H9 (cell line): Measurements from ENCODE around the gene EGFR. TPM values are rescaled to one million over a fixed set of nuclear protein-coding genes. Genes with fewer than 3 reads are reported as not detected.

Source experiments
- DNase-seq: peaks from one replicate; pipeline ENCODE4 v3.0.0-alpha.2; 2017
- H2AFZ ChIP-seq: one replicate; pipeline ENCODE4 v1.6.1; 2013; ENCODE audit warnings: mild to moderate bottlenecking, low read length, control low read depth, moderate library complexity
- H2AK5ac ChIP-seq: 2 replicates; pipeline ENCODE4 v1.6.1; 2013; ENCODE audit warnings: low read length, control low read depth, mixed read lengths; ENCODE audit not compliant: insufficient read length
- H2BK120ac ChIP-seq: one replicate; pipeline ENCODE4 v1.6.1; 2013; ENCODE audit warnings: low read depth, mild to moderate bottlenecking, low read length, control low read depth, inconsistent platforms; ENCODE audit not compliant: poor library complexity, severe bottlenecking
- H2BK12ac ChIP-seq: 2 replicates; pipeline ENCODE4 v1.6.1; 2013; ENCODE audit warnings: low read length, control low read depth, mixed read lengths, low read depth; ENCODE audit not compliant: insufficient read length
- H2BK15ac ChIP-seq: 2 replicates; pipeline ENCODE4 v1.6.1; 2013; ENCODE audit warnings: low read depth, low read length, control low read depth
- H2BK20ac ChIP-seq: one replicate; pipeline ENCODE4 v1.6.1; 2013; ENCODE audit warnings: low read depth, mild to moderate bottlenecking, low read length, control low read depth, inconsistent platforms; ENCODE audit not compliant: poor library complexity, severe bottlenecking
- H2BK5ac ChIP-seq: 2 replicates; pipeline ENCODE4 v1.6.1; 2013; ENCODE audit warnings: low read length, control low read depth, mixed read lengths; ENCODE audit not compliant: insufficient read length
- H3K14ac ChIP-seq: 2 replicates; pipeline ENCODE4 v1.6.1; 2013; ENCODE audit warnings: low read length, control low read depth; ENCODE audit not compliant: insufficient read depth
- H3K18ac ChIP-seq: 2 replicates; pipeline ENCODE4 v1.6.1; 2013; ENCODE audit warnings: low read depth, mild to moderate bottlenecking, mixed read lengths, low read length, control low read depth; ENCODE audit not compliant: insufficient read length
- H3K23ac ChIP-seq: 2 replicates; pipeline ENCODE4 v1.6.1; 2013; ENCODE audit warnings: low read length, control low read depth, mixed read lengths, low read depth; ENCODE audit not compliant: insufficient read length
- H3K23me2 ChIP-seq: 2 replicates; pipeline ENCODE4 v1.6.1; 2013; ENCODE audit warnings: low read depth, mild to moderate bottlenecking, mixed read lengths, low read length, control low read depth; ENCODE audit not compliant: insufficient read length, poor library complexity, severe bottlenecking
- H3K27ac ChIP-seq: 2 replicates; pipeline ENCODE4 v1.5.1; 2013; ENCODE audit warnings: low read length, control low read depth, mixed read lengths, low read depth; ENCODE audit not compliant: insufficient read length
- H3K27me3 ChIP-seq: 2 replicates; pipeline ENCODE4 v1.6.1; 2013; ENCODE audit warnings: low read length, control low read depth, inconsistent platforms; ENCODE audit not compliant: insufficient read depth
- H3K4ac ChIP-seq: 2 replicates; pipeline ENCODE4 v1.6.1; 2013; ENCODE audit warnings: low read depth, mild to moderate bottlenecking, control low read depth, inconsistent platforms, low read length, moderate library complexity
- H3K4me1 ChIP-seq: 2 replicates; pipeline ENCODE4 v1.6.1; 2013; ENCODE audit warnings: low read length, control low read depth, inconsistent platforms; ENCODE audit not compliant: insufficient read depth
- H3K4me2 ChIP-seq: 2 replicates; pipeline ENCODE4 v1.6.1; 2013; ENCODE audit warnings: low read length, control low read depth, mixed read lengths; ENCODE audit not compliant: insufficient read length, insufficient read depth
- H3K56ac ChIP-seq: 2 replicates; pipeline ENCODE4 v1.6.1; 2013; ENCODE audit warnings: low read depth, mild to moderate bottlenecking, mixed read lengths, low read length, control low read depth; ENCODE audit not compliant: insufficient read length
- H3K79me1 ChIP-seq: 2 replicates; pipeline ENCODE4 v1.6.1; 2013; ENCODE audit warnings: low read depth, mild to moderate bottlenecking, moderate library complexity, low read length, control low read depth, inconsistent platforms; ENCODE audit not compliant: insufficient read depth, poor library complexity, severe bottlenecking
- H3K79me2 ChIP-seq: 2 replicates; pipeline ENCODE4 v1.6.1; 2013; ENCODE audit warnings: low read length, control low read depth, inconsistent platforms; ENCODE audit not compliant: insufficient read depth
- H3K9ac ChIP-seq: 2 replicates; pipeline ENCODE4 v1.6.1; 2013; ENCODE audit warnings: low read length, control low read depth, mixed read lengths; ENCODE audit not compliant: insufficient read length; ENCODE audit errors: extremely low read depth
- H3K9me3 ChIP-seq: one replicate; pipeline ENCODE4 v1.6.1; 2013; ENCODE audit warnings: low read depth, low read length, inconsistent platforms; ENCODE audit not compliant: control insufficient read depth
- H3T11ph ChIP-seq: one replicate; pipeline ENCODE4 v1.6.1; 2013; ENCODE audit warnings: mild to moderate bottlenecking, low read length, control low read depth, inconsistent platforms
- H4K20me1 ChIP-seq: one replicate; pipeline ENCODE4 v1.6.1; 2013; ENCODE audit not compliant: control insufficient read depth, insufficient read length, insufficient read depth
- H4K5ac ChIP-seq: 2 replicates; pipeline ENCODE4 v1.6.1; 2013; ENCODE audit warnings: low read depth, mild to moderate bottlenecking, mixed read lengths, low read length, control low read depth; ENCODE audit not compliant: insufficient read length
- H4K8ac ChIP-seq: replicated peaks from 2 replicates; pipeline ENCODE4 v1.6.1; 2013; ENCODE audit warnings: low read length, control low read depth, mixed read lengths, low read depth; ENCODE audit not compliant: insufficient read length
- H4K91ac ChIP-seq: 2 replicates; pipeline ENCODE4 v1.6.1; 2013; ENCODE audit warnings: low read depth, mild to moderate bottlenecking, moderate library complexity, mixed read lengths, low read length, control low read depth; ENCODE audit not compliant: insufficient read length
- H3K27ac Mint-ChIP-seq, 3 experiments: 2 replicates in 2 of 3; 3 replicates in 1 of 3; pipeline ENCODE4 v1.8.0; 2020 to 2021; ENCODE audit warnings: mixed read lengths in 3 of 3, mild to moderate bottlenecking in 1 of 3, moderate library complexity in 1 of 3
- H3K27me3 Mint-ChIP-seq: 2 replicates; pipeline ENCODE4 v1.8.0; 2021; ENCODE audit warnings: low read depth, mild to moderate bottlenecking, moderate library complexity, mixed read lengths
- H3K36me3 Mint-ChIP-seq, 3 experiments: 2 replicates in 2 of 3; 3 replicates in 1 of 3; pipeline ENCODE4 v1.8.0; 2020 to 2021; ENCODE audit warnings: low read depth in 3 of 3, mixed read lengths in 3 of 3; ENCODE audit not compliant: insufficient read depth in 1 of 3
- H3K4me1 Mint-ChIP-seq, 2 experiments: 2 replicates each; pipeline ENCODE4 v1.8.0; 2020; ENCODE audit warnings: mixed read lengths in 2 of 2
- H3K4me3 Mint-ChIP-seq, 2 experiments: 2 replicates in 1 of 2; 3 replicates in 1 of 2; pipeline ENCODE4 v1.8.0; 2020 to 2021; ENCODE audit warnings: mild to moderate bottlenecking in 2 of 2, mixed read lengths in 2 of 2, moderate library complexity in 1 of 2
- H3K9me3 Mint-ChIP-seq, 2 experiments: 2 replicates in 1 of 2; 3 replicates in 1 of 2; pipeline ENCODE4 v1.8.0; 2020; ENCODE audit warnings: mild to moderate bottlenecking in 2 of 2, mixed read lengths in 2 of 2, moderate library complexity in 1 of 2
- CTCF ChIP-seq: fragments of 200-600 bp; sonication (generic); conservative IDR thresholded peaks from 3 replicates; pipeline ENCODE4 v1.8.0; 2021; ENCODE audit warnings: antibody characterized with exemption, mild to moderate bottlenecking
- WGBS: extraction: QIAGEN DNeasy Blood & Tissue Kit; methylation state at CpG from one replicate; pipeline ENCODE4 v1.1.7; 2013; ENCODE audit warnings: missing lambda C conversion rate, low lambda C conversion rate, mixed read lengths; ENCODE audit not compliant: insufficient read length; ENCODE audit errors: extremely low coverage; 5-methylcytosine and 5-hydroxymethylcytosine counted together
- total RNA-seq: library from RNA; stranded (reverse); gene quantifications from 2 replicates; pipeline ENCODE4 v1.2.1, GENCODE V29; 2021

EGFR gene
- total RNA-seq, 1 experiment from 2014 or later = 3.3 TPM

GRCh38 chr7:55117286-55117685 is 98.5 kb downstream of the EGFR start:
- no peak overlapping the region for H2BK5ac ChIP-seq
- H3K23me2 ChIP-seq = no peaks in the 10 kb centered on the region
- no peak overlapping the region for H3K4me3 Mint-ChIP-seq
- H3K14ac ChIP-seq = no peak overlapping the region
- H3K27ac ChIP-seq = no peak overlapping the region
- H2BK120ac ChIP-seq = no peak overlapping the region
- no peaks in the 10 kb centered on the region for H3K79me2 ChIP-seq
- no peak overlapping the region for H3K4me2 ChIP-seq
- H2BK12ac ChIP-seq = no peak overlapping the region
- TF ChIP-seq CTCF = no peak
- H4K91ac ChIP-seq = no peak overlapping the region
- WGBS = no CpG with 5 or more reads among the region's 7 CpGs
- no peaks in the 10 kb centered on the region for H3K36me3 Mint-ChIP-seq
- H4K5ac ChIP-seq = no peak overlapping the region
- H2BK20ac ChIP-seq = no peak overlapping the region
- H3K9me3 ChIP-seq = no peaks in the 10 kb centered on the region
- H4K8ac ChIP-seq = no peak overlapping the region
- no peak overlapping the region for H3K9ac ChIP-seq
- no peak overlapping the region for H2BK15ac ChIP-seq
- no peaks in the 10 kb centered on the region for H3K79me1 ChIP-seq
- H3K27me3 Mint-ChIP-seq = no peaks in the 10 kb centered on the region
- no peak overlapping the region for H3K56ac ChIP-seq
- H3K9me3 Mint-ChIP-seq = no peaks in the 10 kb centered on the region
- no peaks in the 10 kb centered on the region for H3K27me3 ChIP-seq
- H2AK5ac ChIP-seq = no peak overlapping the region
- no peak overlapping the region for H2AFZ ChIP-seq
- H3K4ac ChIP-seq = no peak overlapping the region
- H3T11ph ChIP-seq = no peak overlapping the region
- no peak for DNase-seq
- no peaks in the 10 kb centered on the region for H3K4me1 ChIP-seq
- H3K18ac ChIP-seq = no peak overlapping the region
- H3K23ac ChIP-seq = no peak overlapping the region
- H3K27ac Mint-ChIP-seq = no peak overlapping the region
- H4K20me1 ChIP-seq = no peaks in the 10 kb centered on the region
- peaks cover 0 to 5% of the 10 kb centered on the region in 2 experiments; a peak in 2 of 4 replicates for H3K4me1 Mint-ChIP-seq
